Measurements from ENCODE around the gene APOD.
"Not testable (repeated sequence)": the region's sequence is repeated elsewhere in the genome, so short reads cannot be mapped to it uniquely, and the experiment has no call there.

Gene APOD

GRCh38 chr3:195601382-195601781 lies 17.6 kb upstream of the APOD start:
- Mint-ChIP-seq H3K36me3 (ENCODE audit: low read depth) (no peaks in the 10 kb centered on the region), H3K4me3 (no peak overlapping the region), H3K4me1 (ENCODE audit: low read depth) (no peaks in the 10 kb centered on the region), H3K9me3 (peaks cover 3% of the 10 kb centered on the region), H3K27ac (no peak overlapping the region), H3K27me3 (no peaks in the 10 kb centered on the region)

- H3K36me3 Mint-ChIP-seq (ENCODE audit: low read depth); H3K27me3 Mint-ChIP-seq; H3K9me3 Mint-ChIP-seq; H3K4me1 Mint-ChIP-seq (ENCODE audit: low read depth); H3K4me3 Mint-ChIP-seq; H3K27ac Mint-ChIP-seq: not testable (repeated sequence)
Observed at GRCh38 chr3:195599926-195600325, 16.2 kb upstream of the APOD start.

- not testable (repeated sequence) for H3K27me3 Mint-ChIP-seq; H3K27ac Mint-ChIP-seq; H3K36me3 Mint-ChIP-seq (ENCODE audit: low read depth); H3K9me3 Mint-ChIP-seq; H3K4me1 Mint-ChIP-seq (ENCODE audit: low read depth); H3K4me3 Mint-ChIP-seq
Observed at GRCh38 chr3:195599516-195599915, 15.8 kb upstream of the APOD start.

GRCh38 chr3:195597848-195598247 lies 14.1 kb upstream of the APOD start:
- no peak overlapping the region for H3K27ac Mint-ChIP-seq
- no peaks in the 10 kb centered on the region for H3K36me3 Mint-ChIP-seq (ENCODE audit: low read depth)
- H3K27me3 Mint-ChIP-seq = no peaks in the 10 kb centered on the region
- no peaks in the 10 kb centered on the region for H3K4me1 Mint-ChIP-seq (ENCODE audit: low read depth)
- H3K4me3 Mint-ChIP-seq = no peak overlapping the region
- no peaks in the 10 kb centered on the region for H3K9me3 Mint-ChIP-seq

- Mint-ChIP-seq H3K4me3 (no peak overlapping the region), H3K4me1 (ENCODE audit: low read depth) (no peaks in the 10 kb centered on the region), H3K27ac (no peak overlapping the region), H3K9me3 (no peaks in the 10 kb centered on the region), H3K36me3 (ENCODE audit: low read depth) (no peaks in the 10 kb centered on the region), H3K27me3 (no peaks in the 10 kb centered on the region)
Observed at GRCh38 chr3:195597229-195597628, 13.5 kb upstream of the APOD start.

GRCh38 chr3:195596765-195597171 lies 13.0 kb upstream of the APOD start:
- no peaks in the 10 kb centered on the region for H3K4me1 Mint-ChIP-seq (ENCODE audit: low read depth)
- H3K27me3 Mint-ChIP-seq = no peaks in the 10 kb centered on the region
- no peaks in the 10 kb centered on the region for H3K36me3 Mint-ChIP-seq (ENCODE audit: low read depth)
- no peak overlapping the region for H3K27ac Mint-ChIP-seq
- no peaks in the 10 kb centered on the region for H3K9me3 Mint-ChIP-seq
- H3K4me3 Mint-ChIP-seq = no peak overlapping the region

GRCh38 chr3:195595785-195596531 lies 12.2 kb upstream of the APOD start:
- Mint-ChIP-seq H3K27me3 (no peaks in the 10 kb centered on the region), H3K4me3 (no peak overlapping the region), H3K4me1 (ENCODE audit: low read depth) (no peaks in the 10 kb centered on the region), H3K36me3 (ENCODE audit: low read depth) (no peaks in the 10 kb centered on the region), H3K9me3 (no peaks in the 10 kb centered on the region), H3K27ac (no peak overlapping the region)

- Mint-ChIP-seq H3K4me1 (ENCODE audit: low read depth) (no peaks in the 10 kb centered on the region), H3K27ac (no peak overlapping the region), H3K4me3 (no peak overlapping the region), H3K27me3 (no peaks in the 10 kb centered on the region), H3K36me3 (ENCODE audit: low read depth) (no peaks in the 10 kb centered on the region), H3K9me3 (no peaks in the 10 kb centered on the region)
Observed at GRCh38 chr3:195591852-195592251, 8.1 kb upstream of the APOD start.

- no peaks in the 10 kb centered on the region for H3K4me1 Mint-ChIP-seq (ENCODE audit: low read depth)
- no peak overlapping the region for H3K27ac Mint-ChIP-seq
- H3K27me3 Mint-ChIP-seq = no peaks in the 10 kb centered on the region
- no peaks in the 10 kb centered on the region for H3K9me3 Mint-ChIP-seq
- H3K4me3 Mint-ChIP-seq = no peak overlapping the region
- H3K36me3 Mint-ChIP-seq (ENCODE audit: low read depth) = no peaks in the 10 kb centered on the region
Observed at GRCh38 chr3:195591220-195591619, 7.5 kb upstream of the APOD start.

- not testable (repeated sequence) for H3K9me3 Mint-ChIP-seq; H3K4me1 Mint-ChIP-seq (ENCODE audit: low read depth); H3K36me3 Mint-ChIP-seq (ENCODE audit: low read depth); H3K27ac Mint-ChIP-seq; H3K27me3 Mint-ChIP-seq; H3K4me3 Mint-ChIP-seq
Observed at GRCh38 chr3:195590381-195590780, 6.6 kb upstream of the APOD start.

GRCh38 chr3:195589796-195590195 lies 6.1 kb upstream of the APOD start:
- not testable (repeated sequence) for H3K9me3 Mint-ChIP-seq; H3K27ac Mint-ChIP-seq; H3K4me1 Mint-ChIP-seq (ENCODE audit: low read depth); H3K4me3 Mint-ChIP-seq; H3K36me3 Mint-ChIP-seq (ENCODE audit: low read depth)
- H3K27me3 Mint-ChIP-seq = peaks cover 10% of the 10 kb centered on the region

- Mint-ChIP-seq H3K36me3 (ENCODE audit: low read depth) (no peaks in the 10 kb centered on the region), H3K27ac (no peak overlapping the region), H3K27me3 (peaks cover 11% of the 10 kb centered on the region), H3K4me3 (no peak overlapping the region), H3K4me1 (ENCODE audit: low read depth) (peaks cover 4% of the 10 kb centered on the region), H3K9me3 (no peaks in the 10 kb centered on the region)
Observed at GRCh38 chr3:195587824-195588223, 4.1 kb upstream of the APOD start.

- H3K9me3 Mint-ChIP-seq = no peaks in the 10 kb centered on the region
- peaks cover 11% of the 10 kb centered on the region for H3K27me3 Mint-ChIP-seq
- H3K4me1 Mint-ChIP-seq (ENCODE audit: low read depth) = peaks cover 4% of the 10 kb centered on the region
- H3K27ac Mint-ChIP-seq = no peak overlapping the region
- H3K36me3 Mint-ChIP-seq (ENCODE audit: low read depth) = no peaks in the 10 kb centered on the region
- no peak overlapping the region for H3K4me3 Mint-ChIP-seq
Observed at GRCh38 chr3:195587406-195587805, 3.7 kb upstream of the APOD start.

- H3K36me3 Mint-ChIP-seq (ENCODE audit: low read depth) = no peaks in the 10 kb centered on the region
Observed at GRCh38 chr3:195584543-195584870, 767 bp upstream of the APOD start.

GRCh38 chr3:195582947-195583346 lies 793 bp downstream of the APOD start:
- Mint-ChIP-seq H3K27me3 (peaks cover 11% of the 10 kb centered on the region), H3K4me1 (ENCODE audit: low read depth) (peaks cover 11% of the 10 kb centered on the region), H3K4me3 (no peak overlapping the region), H3K27ac (no peak overlapping the region), H3K9me3 (no peaks in the 10 kb centered on the region), H3K36me3 (ENCODE audit: low read depth) (no peaks in the 10 kb centered on the region)

More at GRCh38 chr3:195584543-195584870, 767 bp upstream of the APOD start:
- H3K4me3 Mint-ChIP-seq = no peak overlapping the region
- H3K27me3 Mint-ChIP-seq = peaks cover 11% of the 10 kb centered on the region
- H3K4me1 Mint-ChIP-seq (ENCODE audit: low read depth) = peaks cover 11% of the 10 kb centered on the region
- H3K27ac Mint-ChIP-seq = no peak overlapping the region
- no peaks in the 10 kb centered on the region for H3K9me3 Mint-ChIP-seq

GRCh38 chr3:195580744-195581443 lies 2.8 kb downstream of the APOD start:
- Mint-ChIP-seq H3K4me3 (no peak overlapping the region), H3K27ac (no peak overlapping the region), H3K27me3 (peaks cover 11% of the 10 kb centered on the region), H3K9me3 (no peaks in the 10 kb centered on the region), H3K36me3 (ENCODE audit: low read depth) (no peaks in the 10 kb centered on the region), H3K4me1 (ENCODE audit: low read depth) (peaks cover 11% of the 10 kb centered on the region)

All from stimulated activated naive CD8-positive, alpha-beta T cell treated with anti-CD3 and anti-CD28 coated beads, Interleukin-15, Interleukin-2, amounts not matched to agents 100 ng/mL and 50 ng/mL, for 24 hours (primary cell).